SH-SY5Y (cell line): ENCODE measurements around the gene PDK2.

Source experiments
- GATA2 ChIP-seq: IDR thresholded peaks from 2 replicates; pipeline ENCODE4 v1.6.1; 2011; ENCODE audit warnings: mild to moderate bottlenecking, low read depth, low read length
- GATA3 ChIP-seq: IDR thresholded peaks from 2 replicates; pipeline ENCODE4 v1.6.1; 2011; ENCODE audit warnings: low read depth, mild to moderate bottlenecking, low read length, moderate library complexity

- TF ChIP-seq GATA2 (no peak), GATA3 (no peak)
Measured at GRCh38 chr17:50097926-50098325, 2.8 kb downstream of the PDK2 start.
